Mucosa of descending colon (tissue), 3 donors: ENCODE data around the gene DRG2. TPM values are rescaled to one million over a fixed set of nuclear protein-coding genes. Genes with fewer than 3 reads are reported as not detected.

Experiments used
- ATAC-seq: fragments of 200-7000 bp; cut with Tn5 transposase; one replicate; pipeline ENCODE4 v1.9.1; 2020; ENCODE audit warnings: mild to moderate bottlenecking, moderate library complexity
- DNase-seq, 3 donors: peaks; one replicate each; pipeline ENCODE4 v3.0.0-alpha.2; 2020
- H3K36me3 ChIP-seq: fragments of 200-600 bp; one replicate; pipeline ENCODE4 v1.8.0; 2021; ENCODE audit warnings: low read depth, mild to moderate bottlenecking
- H3K4me1 ChIP-seq: fragments of 200-600 bp; one replicate; pipeline ENCODE4 v1.8.0; 2021; ENCODE audit warnings: low read depth, mild to moderate bottlenecking
- H3K4me3 ChIP-seq: fragments of 200-600 bp; one replicate; pipeline ENCODE4 v1.8.0; 2021; ENCODE audit warnings: mild to moderate bottlenecking
- H3K9me3 ChIP-seq: fragments of 200-600 bp; one replicate; pipeline ENCODE4 v1.8.0; 2021; ENCODE audit warnings: mild to moderate bottlenecking
- intact Hi-C, 2 donors: fragments of 100-400 bp; cut with DNase I in 1 of 2; cut with micrococcal nuclease in 1 of 2; formaldehyde crosslinking; loops; one replicate each; pipeline versions ENCODE4 v1.11.0 to v1.11.1; 2022; cut with DNase I, micrococcal nuclease
- total RNA-seq, 3 donors: library from RNA; stranded (reverse); fragmentation: NEBNext Ultra II Directional in 2 of 3; extraction: Animal tissue kit (Norgen Biotek cat#: 25700) in 2 of 3; gene quantifications; one replicate each; pipeline versions ENCODE4 v1.2.1 to v1.2.4, GENCODE V29; 2021 to 2023
- TF ChIP-seq, protein P1 (sequence below): fragments of 200-600 bp; IDR thresholded peaks from one replicate; pipeline ENCODE4 v1.8.0; 2022; ENCODE audit warnings: antibody characterized with exemption, mild to moderate bottlenecking
- donor health status: DM: no; HTN: no; CAD: no; lungs with moderate emphysema.
- donor health status: DM: no; HTN: no; CAD: no.
- donor health status: DM: no; HTN: yes; CAD: no.

The DRG2 gene
- total RNA-seq, 3 donors from 2014 or later, result 28.9 to 32.8 (median 32.6) TPM

DNA sequence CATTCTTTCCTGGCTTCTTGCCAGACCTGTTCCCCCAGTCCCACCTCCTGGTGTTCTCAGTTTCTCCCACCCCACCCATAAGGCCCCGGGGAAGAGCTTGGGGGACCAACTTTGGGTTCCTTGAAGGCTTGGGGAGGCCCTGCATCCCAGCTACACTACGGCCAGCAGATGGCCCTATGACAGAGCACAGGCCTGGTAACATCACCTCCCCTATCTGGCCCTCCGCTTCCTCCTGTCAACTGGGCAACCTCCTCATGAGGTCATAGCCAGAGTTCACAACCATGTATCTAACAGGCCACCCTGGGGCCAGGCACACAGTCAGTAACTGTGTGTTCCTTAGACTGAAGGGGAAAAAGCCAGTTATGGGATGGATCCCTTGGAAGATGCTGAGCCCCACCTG lies 52.2 kb downstream of the DRG2 start:
- TF ChIP-seq, protein P1, sequence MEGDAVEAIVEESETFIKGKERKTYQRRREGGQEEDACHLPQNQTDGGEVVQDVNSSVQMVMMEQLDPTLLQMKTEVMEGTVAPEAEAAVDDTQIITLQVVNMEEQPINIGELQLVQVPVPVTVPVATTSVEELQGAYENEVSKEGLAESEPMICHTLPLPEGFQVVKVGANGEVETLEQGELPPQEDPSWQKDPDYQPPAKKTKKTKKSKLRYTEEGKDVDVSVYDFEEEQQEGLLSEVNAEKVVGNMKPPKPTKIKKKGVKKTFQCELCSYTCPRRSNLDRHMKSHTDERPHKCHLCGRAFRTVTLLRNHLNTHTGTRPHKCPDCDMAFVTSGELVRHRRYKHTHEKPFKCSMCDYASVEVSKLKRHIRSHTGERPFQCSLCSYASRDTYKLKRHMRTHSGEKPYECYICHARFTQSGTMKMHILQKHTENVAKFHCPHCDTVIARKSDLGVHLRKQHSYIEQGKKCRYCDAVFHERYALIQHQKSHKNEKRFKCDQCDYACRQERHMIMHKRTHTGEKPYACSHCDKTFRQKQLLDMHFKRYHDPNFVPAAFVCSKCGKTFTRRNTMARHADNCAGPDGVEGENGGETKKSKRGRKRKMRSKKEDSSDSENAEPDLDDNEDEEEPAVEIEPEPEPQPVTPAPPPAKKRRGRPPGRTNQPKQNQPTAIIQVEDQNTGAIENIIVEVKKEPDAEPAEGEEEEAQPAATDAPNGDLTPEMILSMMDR, result no peak
- no peaks in the 10 kb centered on the region for H3K9me3 ChIP-seq
- H3K36me3 ChIP-seq, result no peaks in the 10 kb centered on the region
- ATAC-seq, result no peak
- intact Hi-C loops, result loop anchor here in 1 of 2 donors (10.0 kb wide), 1 partner anchor 55 kb away; no protein-coding TSS in a partner anchor
- H3K4me3 ChIP-seq, result no peak overlapping the region
- no peaks in the 10 kb centered on the region for H3K4me1 ChIP-seq
- no peak for DNase-seq

DNA sequence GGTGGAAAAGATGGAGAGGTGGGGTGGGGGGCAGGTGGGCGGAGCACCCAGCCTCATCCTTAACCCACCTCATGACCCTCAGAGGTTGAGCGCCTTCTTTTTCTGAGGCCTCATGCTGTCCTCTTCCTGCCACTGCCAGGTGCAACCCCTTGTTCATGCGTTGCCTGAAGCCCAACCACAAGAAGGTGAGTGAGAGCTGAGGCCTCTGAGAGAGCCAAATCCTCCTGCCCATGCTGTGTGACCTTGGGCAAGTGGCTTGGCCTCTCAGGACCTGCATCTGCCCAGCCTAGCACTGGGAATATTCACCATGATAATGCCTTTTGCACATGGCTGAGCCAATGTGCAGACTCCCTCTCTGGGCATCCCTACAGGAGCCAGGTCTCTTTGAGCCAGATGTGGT lies 52.9 kb downstream of the DRG2 start:
- Histone ChIP-seq H3K9me3 (no peaks in the 10 kb centered on the region), H3K36me3 (no peaks in the 10 kb centered on the region), H3K4me1 (no peaks in the 10 kb centered on the region), H3K4me3 (no peak overlapping the region)
- ATAC-seq, result no peak
- no peak for DNase-seq
- intact Hi-C loops, result loop anchor here in 1 of 2 donors (10.0 kb wide), 1 partner anchor 54 kb away; no protein-coding TSS in a partner anchor
- TF ChIP-seq, protein P1, result no peak

DNA sequence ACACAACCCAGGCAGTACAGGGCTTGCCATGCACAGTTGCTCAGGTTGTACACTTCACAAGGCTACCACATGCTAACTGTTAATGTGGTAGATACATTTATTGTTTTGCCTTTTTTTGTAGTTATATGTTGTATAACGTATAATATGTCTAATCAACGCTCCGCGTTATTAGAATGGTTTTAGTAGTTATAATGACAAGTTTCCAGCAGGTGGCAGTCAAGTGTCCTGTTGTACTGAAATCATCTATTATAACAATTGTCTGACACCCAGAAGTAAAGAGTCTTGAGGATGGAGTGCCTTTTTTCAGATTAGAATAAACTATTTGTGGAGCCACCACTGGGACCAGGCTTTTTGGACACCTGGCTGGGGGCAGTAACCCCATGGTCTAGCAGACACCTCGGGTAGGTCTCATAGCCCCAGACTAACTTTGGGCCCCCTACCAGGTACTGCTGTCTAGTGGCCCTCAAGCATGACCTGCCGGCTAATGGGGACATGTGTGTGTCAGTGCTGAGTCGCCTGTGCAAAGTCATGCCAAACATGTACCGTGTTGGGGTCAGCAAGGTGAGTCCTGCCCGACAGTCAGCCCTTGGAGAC lies 53.6 kb downstream of the DRG2 start:
- DNase-seq, result peak in 1 of 3 donors; percentile 76
- intact Hi-C loops, result loop anchor here in 1 of 2 donors (10.0 kb wide), 1 partner anchor 53 kb away; no protein-coding TSS in a partner anchor
- TF ChIP-seq, protein P1, result peak; percentile 26
- ATAC-seq, result peak; percentile 56
- no peaks in the 10 kb centered on the region for H3K36me3 ChIP-seq
- H3K9me3 ChIP-seq, result no peaks in the 10 kb centered on the region
- H3K4me1 ChIP-seq, result no peaks in the 10 kb centered on the region
- no peak overlapping the region for H3K4me3 ChIP-seq

DNA sequence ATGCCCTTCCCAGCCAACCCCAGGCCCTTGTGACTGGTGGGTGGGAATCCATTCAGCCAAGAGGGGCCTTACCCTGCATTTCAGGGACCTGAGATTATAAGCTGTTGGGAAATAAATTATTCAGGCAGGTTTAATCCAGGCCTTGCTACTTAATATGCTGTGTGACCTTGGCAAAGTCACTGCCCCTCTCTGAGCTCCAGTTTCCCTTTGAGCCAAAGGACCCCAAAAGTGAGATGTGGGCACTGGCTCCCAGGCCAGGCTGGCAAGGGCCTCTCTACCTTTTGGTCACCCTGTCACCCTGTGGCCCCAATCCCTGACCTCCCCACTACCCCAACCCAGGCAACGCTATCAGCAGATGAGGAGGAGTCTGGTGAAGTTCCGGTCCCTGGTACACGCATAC lies 54.7 kb downstream of the DRG2 start:
- Histone ChIP-seq H3K36me3 (no peaks in the 10 kb centered on the region), H3K9me3 (no peaks in the 10 kb centered on the region), H3K4me3 (no peak overlapping the region), H3K4me1 (no peaks in the 10 kb centered on the region)
- ATAC-seq (no peak), DNase-seq (no peak)
- TF ChIP-seq, protein P1, result no peak
- intact Hi-C loops, result loop anchor here in 1 of 2 donors (10.0 kb wide), 1 partner anchor 52 kb away; no protein-coding TSS in a partner anchor

DNA sequence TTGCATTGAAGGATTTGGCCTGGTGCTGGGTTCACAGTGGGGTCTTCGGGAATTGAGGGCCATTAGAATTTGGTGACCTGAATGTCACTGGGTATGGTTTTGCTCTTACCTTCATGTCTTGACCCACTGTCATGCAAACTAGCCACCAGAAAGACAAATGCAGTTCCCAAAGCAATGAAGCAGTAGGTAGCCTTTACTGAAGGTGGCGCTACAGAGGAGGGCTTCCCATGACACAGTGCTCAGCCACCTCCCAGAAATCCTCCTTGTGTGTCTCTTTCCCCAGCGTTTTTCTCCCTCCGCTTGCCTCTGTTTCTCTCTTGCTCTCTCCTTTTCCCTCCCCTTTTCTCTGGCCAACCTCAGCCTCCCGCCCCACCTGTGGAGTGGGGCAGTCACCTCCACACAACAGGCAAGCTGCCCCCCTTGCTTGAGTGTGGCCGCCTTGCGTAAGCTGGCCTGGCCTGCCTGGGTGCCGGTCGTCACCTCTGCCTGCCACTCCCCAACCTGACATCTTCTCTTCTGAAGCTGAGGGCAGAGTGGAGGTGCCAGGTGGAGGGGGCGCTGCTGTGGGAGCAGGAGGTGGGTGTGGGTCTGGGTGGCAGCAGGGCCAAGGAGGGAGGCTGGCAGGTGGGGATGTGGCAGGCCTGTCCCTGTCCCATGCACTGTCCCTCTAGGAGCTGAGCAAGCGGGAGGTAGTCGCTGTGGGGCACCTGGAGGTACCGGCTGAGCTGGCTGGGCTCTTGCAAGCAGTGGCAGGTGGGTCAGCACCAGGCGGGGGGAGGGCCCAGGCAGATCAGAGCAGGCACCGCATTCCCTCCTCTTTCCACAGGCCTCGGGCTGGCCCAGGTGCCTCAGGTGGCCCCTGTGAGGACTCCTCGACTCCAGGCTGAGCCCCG lies 55.5 kb downstream of the DRG2 start:
- Histone ChIP-seq H3K4me3 (no peak overlapping the region), H3K9me3 (no peaks in the 10 kb centered on the region), H3K4me1 (no peaks in the 10 kb centered on the region), H3K36me3 (no peaks in the 10 kb centered on the region)
- DNase-seq (no peak), ATAC-seq (peak; percentile 32)
- TF ChIP-seq, protein P1, result no peak
- intact Hi-C loops, result loop anchor here in 1 of 2 donors (10.0 kb wide), 1 partner anchor 52 kb away; no protein-coding TSS in a partner anchor
